ENCODE results near the gene RAB14. TPM values are rescaled to one million over a fixed set of nuclear protein-coding genes. Genes with fewer than 3 reads are reported as not detected.
"Not testable (repeated sequence)": the region's sequence is repeated elsewhere in the genome, so short reads cannot be mapped to it uniquely, and the experiment has no call there.

The RAB14 gene
- total RNA-seq, 1 experiment from 2014 or later: 29.4 TPM

DNA sequence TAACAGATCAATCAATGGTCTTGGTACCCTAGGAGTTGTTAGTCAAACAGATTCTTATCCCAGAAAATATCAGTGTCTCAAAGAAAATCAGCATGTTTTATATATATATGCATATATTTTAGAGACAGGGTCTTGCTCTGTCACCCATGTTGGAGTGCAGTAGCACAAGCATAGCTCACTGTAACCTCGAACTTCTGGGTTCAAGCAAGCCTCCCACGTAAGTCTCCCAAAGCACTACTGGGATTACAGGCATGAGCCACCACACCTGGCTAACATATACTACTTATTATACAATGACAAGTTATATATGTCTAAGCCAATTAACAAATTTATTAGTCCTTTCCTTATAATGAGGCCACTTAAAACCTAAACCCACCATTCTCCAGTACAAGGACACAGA, 10.4 kb downstream of the RAB14 start:
- DNase-seq (ENCODE audit: low read depth): no peak

DNA sequence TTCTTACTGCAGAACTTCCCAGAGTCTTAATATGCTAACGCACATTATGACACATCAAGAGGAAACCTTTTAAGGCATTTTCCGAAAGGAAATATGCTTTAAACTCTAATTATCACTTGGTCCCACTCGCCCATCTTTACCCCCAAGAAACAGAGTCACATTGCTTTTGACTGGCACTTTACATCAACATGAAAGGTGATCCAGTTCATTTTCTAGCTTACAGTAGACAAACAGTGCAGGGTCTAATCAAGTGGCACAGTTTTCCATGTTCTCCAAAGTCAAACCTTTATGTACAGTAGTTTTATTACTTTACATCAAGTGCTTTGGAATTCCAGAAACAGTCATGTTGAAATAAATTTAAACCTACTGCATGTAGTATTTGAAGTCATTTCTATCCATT, 12.0 kb downstream of the RAB14 start:
- DNase-seq (ENCODE audit: low read depth): no peak

GRCh38 chr9:121189006-121189405, 12.7 kb downstream of the RAB14 start:
- DNase-seq (ENCODE audit: low read depth): no peak

- no peak for DNase-seq (ENCODE audit: low read depth)
Observed at GRCh38 chr9:121187636-121188305, 13.9 kb downstream of the RAB14 start.

DNA sequence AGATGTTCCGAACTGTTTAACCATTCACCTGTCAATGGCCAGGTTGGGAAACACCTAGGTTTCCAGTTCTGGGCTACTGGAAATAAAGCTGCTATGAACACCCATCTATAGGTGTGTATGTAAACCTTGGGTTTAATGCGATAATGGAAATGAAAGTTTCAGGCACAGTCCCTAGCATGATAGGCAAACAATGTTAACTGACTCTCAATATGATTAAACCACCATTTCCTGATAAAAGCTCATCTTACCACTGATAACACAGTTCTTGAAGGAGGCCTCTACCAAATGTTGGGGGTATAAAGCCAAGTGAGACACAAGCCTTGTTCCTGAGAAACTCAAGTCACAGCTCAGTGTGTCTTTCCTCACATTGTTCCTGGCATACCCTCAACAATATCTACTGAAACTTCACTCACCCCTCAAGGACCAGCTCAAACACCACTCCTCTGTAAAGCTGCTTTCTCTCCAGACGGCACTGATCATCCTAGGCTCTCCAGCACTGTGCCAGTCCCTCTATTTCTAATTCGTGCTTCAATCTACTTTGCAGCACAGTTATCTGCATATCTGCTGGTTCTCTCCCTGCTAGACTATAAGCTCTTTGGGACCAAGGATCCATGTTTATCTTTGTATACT, 15.8 kb downstream of the RAB14 start:
- DNase-seq (ENCODE audit: low read depth): no peak

GRCh38 chr9:121185178-121185745, 16.4 kb downstream of the RAB14 start:
- no peak for DNase-seq (ENCODE audit: low read depth)

DNA sequence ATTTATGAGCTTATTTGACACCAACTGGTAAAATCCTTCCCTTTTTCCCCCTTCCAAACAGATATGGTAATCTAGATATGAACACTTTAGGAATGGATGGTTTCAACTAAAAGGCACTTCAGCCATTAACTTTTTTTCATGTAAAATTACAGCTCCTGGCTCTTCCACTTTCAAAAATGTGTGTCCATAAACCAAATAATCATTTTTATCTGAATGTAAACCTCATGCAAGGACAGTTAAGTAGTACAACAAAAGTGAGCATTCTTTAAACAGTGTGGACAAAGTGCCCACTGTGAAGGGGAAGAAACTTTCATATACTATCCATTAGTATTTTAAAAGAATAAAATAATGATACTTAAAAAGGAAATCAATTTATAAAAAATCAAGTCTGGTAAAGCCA, 17.2 kb downstream of the RAB14 start:
- no peak for DNase-seq (ENCODE audit: low read depth)

DNA sequence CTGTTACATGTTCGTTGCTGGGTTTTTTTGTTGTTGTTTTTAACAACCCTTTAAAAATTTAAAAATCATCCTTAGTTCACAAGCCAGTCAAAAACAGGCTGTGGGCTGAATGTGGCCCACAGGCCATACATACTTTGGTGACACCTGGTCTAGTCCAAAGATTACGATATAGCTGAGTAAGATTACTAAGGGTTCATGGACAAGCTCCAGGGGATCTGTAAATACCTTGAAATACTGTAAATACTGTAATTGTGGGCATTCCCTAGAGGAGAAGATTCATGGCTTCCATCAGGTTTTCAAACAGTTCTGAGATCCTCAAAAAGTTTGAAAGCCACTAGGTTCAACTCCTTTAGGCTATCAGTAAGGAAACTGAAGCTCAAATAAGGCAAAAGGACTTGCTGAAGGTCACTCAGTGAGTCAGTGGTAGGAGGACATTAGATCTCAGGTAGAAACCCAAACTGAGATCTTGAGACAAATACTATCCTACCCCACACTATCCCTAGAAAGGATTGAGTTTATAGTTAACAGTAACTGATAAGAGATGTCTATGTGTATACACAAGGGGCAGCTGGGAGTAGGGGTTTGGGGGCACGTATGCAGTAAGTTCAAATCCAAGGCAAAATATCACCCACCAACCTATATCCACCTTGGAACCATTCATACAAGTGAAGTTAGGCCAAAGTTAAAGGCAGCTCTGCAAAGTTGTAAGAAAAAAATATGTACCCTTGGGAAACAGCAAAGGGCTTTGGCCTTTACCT, 17.8 kb downstream of the RAB14 start:
- no peak for DNase-seq (ENCODE audit: low read depth)

GRCh38 chr9:121182989-121183388, 18.7 kb downstream of the RAB14 start:
- no peak for DNase-seq (ENCODE audit: low read depth)

GRCh38 chr9:121182101-121182836, 19.4 kb downstream of the RAB14 start:
- DNase-seq (ENCODE audit: low read depth): no peak

DNA sequence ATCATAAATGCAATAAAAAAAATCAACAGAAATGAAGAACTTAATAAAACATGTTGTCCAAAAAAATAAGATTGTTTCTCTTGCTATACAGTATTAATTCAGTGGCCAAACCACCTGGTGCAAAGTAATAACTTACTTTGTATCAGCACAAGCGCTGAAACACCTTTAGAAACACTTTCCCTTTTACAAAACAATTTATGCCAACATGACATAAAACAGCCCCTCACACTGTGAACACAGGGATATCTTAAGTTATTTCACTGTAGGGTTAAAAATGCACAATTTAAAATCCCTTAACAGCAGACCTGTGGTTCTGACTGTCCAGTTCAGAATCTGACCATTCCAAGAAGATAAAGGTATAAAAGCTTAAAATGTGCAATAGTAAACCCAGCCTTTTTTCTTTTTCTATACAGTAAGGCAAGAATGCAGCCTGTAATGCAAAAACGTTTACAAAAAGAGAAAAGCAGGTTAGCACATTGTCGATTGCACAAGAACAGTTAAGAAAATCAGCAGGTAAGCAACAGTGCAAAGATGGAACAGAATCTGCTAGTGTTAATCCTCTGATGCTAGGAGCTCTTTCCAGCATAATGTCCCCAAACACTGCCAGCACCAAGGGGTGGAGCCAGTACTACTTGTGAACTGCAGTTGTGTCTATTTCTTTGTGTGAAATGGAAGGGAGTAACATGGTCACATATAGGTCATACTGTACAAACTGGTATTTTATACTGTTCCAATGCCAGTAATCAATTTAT, 21.6 kb downstream of the RAB14 start:
- no peak for DNase-seq (ENCODE audit: low read depth)

DNA sequence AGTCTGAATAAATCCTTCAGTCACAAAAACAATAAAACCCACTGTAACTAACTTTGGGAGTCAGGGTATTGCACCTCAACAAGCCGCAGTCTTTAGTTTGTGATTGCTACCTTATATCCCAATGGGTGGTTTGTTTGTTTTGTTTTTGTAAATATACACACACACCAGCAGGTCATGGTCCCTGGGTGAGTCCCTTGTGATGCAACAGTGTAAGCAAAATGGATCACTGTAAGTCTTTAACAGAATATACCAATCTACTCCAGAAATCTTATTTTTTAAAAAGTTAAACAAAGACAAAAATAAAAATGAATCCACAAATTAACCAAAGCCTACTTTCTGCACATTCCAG, 22.3 kb downstream of the RAB14 start:
- DNase-seq (ENCODE audit: low read depth): not testable (repeated sequence)

DNA sequence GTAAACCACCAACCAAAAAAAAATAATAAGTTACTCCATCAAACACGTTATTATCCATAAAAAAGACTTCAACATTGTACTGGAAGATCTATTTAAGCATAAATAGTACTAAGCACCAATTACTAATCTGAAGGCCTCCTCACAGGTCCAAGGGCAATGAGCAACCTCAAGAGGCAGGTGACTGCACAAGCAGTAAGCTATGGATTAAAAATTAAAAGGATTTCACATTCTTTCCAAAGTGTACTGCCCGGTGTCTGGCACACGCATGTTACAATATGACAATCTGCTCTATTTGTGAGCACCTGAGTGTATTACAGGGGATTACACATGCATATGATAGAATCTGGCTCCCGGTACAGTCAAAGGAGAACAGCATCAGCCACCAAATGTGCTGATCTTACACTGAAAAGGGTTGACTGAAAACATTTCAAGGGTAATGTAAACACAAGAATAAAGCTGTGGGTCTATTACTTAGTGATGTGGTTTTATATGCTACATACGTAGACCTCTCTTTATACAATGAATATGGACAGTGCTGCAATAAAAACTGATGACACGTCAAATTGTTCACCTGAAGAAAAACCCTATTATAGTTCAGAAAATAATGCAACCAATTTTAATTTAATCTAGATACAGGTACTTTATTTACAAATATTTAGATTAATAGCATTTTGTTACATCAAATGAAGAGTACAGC, 22.8 kb downstream of the RAB14 start:
- no peak for DNase-seq (ENCODE audit: low read depth)

DNA sequence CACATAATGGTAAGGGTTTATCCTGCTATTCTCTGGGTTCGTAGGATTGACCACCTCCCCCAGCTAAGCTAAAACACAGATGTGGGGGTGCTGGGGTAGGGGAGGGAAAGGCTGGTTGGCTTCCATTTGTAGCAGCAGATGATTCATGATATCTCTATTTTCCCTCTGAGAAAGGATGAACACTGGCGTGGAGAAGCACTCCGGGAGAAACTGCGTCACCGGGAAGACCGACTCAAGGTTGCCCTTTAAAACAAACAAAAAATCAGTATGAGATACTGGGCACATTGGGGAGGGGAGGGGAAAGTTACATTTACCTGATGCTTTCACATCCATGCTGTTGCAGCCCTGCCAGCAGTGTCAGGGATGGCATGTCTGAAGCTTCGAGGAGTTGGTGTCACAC, 28.2 kb downstream of the RAB14 start:
- no peak for DNase-seq (ENCODE audit: low read depth)

DNA sequence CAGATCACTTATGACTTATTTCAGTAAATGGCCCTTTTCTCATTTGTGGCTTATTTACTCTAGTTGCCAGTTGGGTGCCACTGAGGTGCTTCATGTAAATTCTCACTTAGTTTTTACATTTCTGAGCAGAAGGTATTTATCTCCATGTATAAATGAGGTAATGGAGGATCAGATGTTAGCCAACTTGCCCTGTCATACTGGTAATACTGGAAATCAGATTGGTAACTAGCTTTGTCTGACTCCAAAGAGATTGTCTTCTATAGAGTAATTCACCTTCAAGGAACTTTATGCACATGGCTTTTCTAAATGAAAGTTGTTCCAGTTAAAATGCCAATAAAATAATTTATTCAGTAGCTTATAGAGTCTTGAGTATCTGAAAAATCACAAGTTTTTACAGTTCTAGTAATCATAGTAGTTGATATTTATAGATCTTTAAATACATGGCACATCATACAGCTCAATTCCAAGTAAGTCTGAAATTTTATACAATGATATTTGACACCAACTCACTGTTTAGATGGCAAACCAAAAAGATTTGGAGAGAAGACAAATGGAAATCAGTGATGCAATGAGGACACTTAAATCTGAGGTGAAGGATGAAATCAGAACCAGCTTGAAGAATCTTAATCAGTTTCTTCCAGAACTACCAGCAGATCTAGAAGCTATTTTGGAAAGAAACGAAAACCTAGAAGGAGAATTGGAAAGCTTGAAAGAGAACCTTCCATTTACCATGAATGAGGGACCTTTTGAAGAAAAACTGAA, 28.8 kb downstream of the RAB14 start:
- DNase-seq (ENCODE audit: low read depth): no peak

GRCh38 chr9:121171236-121171635, 30.4 kb downstream of the RAB14 start:
- DNase-seq (ENCODE audit: low read depth): peak; percentile 54

- peak; percentile 43 for DNase-seq (ENCODE audit: low read depth)
Observed at GRCh38 chr9:121169094-121169601, 32.5 kb downstream of the RAB14 start.

- no peak for DNase-seq (ENCODE audit: low read depth)
Observed at GRCh38 chr9:121168052-121168451, 33.6 kb downstream of the RAB14 start.

GRCh38 chr9:121160025-121160424, 41.6 kb downstream of the RAB14 start:
- DNase-seq (ENCODE audit: low read depth): no peak

- no peak for DNase-seq (ENCODE audit: low read depth)
Observed at GRCh38 chr9:121157939-121158338, 43.7 kb downstream of the RAB14 start.

Data from LHCN-M2 (cell line).